ENCODE measurements around the gene PLCB1.

The PLCB1 gene

DNA sequence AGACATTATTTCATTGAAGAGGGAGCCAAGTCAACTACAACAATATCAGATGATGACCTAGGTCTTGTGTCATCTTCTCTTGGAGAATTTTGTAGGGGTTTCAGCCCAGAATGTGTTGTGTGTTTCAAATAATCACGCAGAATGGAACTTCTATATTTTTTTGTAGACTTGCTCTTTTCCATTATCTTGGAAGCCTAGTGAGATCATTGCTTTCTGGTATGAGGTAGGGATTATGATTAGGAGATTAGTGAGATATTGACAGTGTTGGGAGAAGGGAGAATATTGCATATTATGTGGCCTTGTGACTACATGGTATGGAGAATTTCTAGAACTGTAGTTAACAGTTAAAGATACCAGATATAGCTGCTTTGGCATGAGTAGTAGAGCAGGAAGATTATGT is 513.3 kb downstream of the PLCB1 start:
- DNase-seq (ENCODE audit: low spot score): no peak
- TF ChIP-seq, protein P1, sequence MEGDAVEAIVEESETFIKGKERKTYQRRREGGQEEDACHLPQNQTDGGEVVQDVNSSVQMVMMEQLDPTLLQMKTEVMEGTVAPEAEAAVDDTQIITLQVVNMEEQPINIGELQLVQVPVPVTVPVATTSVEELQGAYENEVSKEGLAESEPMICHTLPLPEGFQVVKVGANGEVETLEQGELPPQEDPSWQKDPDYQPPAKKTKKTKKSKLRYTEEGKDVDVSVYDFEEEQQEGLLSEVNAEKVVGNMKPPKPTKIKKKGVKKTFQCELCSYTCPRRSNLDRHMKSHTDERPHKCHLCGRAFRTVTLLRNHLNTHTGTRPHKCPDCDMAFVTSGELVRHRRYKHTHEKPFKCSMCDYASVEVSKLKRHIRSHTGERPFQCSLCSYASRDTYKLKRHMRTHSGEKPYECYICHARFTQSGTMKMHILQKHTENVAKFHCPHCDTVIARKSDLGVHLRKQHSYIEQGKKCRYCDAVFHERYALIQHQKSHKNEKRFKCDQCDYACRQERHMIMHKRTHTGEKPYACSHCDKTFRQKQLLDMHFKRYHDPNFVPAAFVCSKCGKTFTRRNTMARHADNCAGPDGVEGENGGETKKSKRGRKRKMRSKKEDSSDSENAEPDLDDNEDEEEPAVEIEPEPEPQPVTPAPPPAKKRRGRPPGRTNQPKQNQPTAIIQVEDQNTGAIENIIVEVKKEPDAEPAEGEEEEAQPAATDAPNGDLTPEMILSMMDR (IDR thresholded peaks at IDR 0.05; ENCODE audit: extremely low read depth, missing control alignments): no peak

DNA sequence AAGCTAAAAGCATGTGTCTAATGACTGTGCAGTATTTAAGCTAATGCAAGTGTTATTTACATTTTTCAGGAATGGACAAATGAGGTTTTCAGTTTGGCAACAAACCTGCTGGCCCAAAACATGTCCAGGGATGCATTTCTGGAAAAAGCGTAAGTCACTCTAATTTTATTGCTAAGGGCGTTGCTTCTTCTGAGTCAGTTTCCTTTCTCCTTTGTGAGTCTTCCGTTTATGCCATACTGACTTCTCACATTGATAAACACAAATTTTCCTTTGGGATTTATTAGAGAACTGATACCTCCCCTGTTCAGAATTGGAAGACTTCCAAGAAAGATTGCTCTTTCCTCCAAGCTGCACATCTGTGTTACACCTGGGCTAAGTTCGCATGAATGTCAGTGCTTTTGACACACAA is 514.0 kb downstream of the PLCB1 start:
- DNase-seq (ENCODE audit: low spot score): no peak
- TF ChIP-seq, protein P1 (IDR thresholded peaks at IDR 0.05; ENCODE audit: extremely low read depth, missing control alignments): no peak

DNA sequence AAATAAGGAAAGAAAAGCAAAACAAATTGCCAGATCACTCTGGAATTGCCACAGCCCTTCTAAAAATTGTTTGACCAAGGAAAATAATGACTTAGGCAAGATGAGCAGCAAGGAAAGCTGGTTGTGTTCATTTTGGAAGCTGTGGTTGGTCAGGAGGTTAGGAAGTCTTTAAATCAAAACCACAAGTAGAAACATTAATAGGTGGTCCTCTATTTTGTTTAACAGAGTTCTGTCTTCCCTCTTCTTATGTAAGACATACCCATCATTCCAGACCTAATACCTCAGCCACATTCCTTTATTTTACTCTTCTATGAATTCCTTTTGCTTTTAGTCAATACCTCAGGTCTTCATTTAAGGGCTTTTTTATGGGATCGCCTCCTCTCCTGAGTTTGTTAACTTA is 514.6 kb downstream of the PLCB1 start:
- no peak for DNase-seq (ENCODE audit: low spot score)
- TF ChIP-seq, protein P1 (IDR thresholded peaks at IDR 0.05; ENCODE audit: extremely low read depth, missing control alignments): no peak

DNA sequence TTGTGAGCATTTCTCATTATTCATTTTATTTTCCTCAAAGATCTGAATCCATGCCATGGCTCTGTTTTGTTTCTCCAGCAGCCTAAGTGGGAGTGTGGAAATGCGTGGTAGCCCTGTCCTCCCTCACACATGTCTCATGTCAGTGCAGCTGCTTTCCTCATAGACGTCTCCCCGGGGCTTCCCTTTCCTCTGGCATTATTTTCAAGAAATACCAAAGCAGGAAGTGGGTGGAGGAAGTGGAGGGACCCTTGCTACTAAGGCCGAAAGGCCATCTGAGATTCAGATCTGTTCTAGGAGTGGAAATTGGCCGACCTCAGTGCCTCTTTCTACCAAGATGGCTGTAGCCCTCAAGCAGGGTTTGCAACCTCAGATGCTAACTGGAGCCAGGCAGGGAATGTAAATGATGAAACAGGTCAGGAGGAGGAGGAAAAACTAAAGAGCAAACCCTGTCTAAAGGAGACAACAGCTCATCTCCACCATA is 515.9 kb downstream of the PLCB1 start:
- TF ChIP-seq, protein P1 (IDR thresholded peaks at IDR 0.05; ENCODE audit: extremely low read depth, missing control alignments): no peak
- no peak for DNase-seq (ENCODE audit: low spot score)

DNA sequence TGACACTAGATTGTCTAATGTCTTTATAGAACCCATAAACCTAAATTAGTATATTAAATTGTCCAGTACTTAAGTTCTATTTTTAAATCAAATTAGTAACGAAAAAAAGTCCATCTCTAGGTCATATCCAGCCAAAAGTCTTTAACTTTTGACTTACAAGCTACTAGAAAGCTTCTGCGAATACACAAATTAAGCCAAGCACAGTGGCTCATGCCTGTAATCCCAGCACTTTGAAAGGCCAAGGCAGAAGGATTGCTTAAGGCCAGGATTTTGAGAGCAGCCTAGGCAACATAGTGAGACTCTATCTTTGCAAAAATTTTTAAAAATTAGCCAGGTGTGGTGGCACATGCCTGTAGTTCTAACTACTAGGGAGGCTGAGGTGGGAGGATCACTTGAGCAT is 516.4 kb downstream of the PLCB1 start:
- DNase-seq (ENCODE audit: low spot score): no peak
- TF ChIP-seq, protein P1 (IDR thresholded peaks at IDR 0.05; ENCODE audit: extremely low read depth, missing control alignments): no peak

DNA sequence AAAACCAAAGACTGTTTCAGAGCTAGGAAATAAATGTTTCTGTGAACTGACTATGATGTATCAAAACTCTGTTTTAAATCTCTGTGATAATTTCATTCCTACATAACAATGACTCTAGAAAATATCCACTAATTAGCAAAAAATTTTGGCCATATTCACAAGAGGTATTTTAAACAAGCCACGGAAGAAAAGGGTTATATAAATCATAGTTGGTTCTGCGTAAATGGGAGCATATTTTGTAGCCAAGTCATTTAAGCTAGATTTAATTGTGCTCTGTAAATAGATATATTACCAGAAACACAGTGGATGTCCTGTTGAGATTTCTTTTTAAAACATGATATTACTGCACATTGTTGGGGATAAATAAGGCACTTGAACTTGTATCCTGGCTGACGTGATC is 520.3 kb downstream of the PLCB1 start:
- TF ChIP-seq, protein P1 (IDR thresholded peaks at IDR 0.05; ENCODE audit: extremely low read depth, missing control alignments): no peak
- DNase-seq (ENCODE audit: low spot score): no peak

DNA sequence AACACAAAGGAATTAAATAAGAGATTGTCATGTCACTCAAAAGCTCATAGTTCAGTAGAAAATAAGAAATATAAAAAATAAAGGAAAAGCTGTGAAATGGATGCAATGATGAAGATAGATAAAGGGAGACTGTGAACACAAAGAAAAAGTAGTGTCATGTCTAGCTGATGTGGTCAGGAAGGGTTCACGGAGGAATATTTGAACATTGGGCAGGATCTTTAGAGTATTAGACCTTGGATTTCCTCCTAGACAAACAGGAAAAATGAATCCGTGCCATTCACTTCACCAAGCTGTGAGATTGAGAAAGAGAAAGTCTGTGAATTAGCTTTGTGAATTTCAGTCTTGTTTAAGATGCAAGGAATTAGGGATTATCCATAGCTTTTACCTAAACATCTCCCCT is 522.4 kb downstream of the PLCB1 start:
- TF ChIP-seq, protein P1 (IDR thresholded peaks at IDR 0.05; ENCODE audit: extremely low read depth, missing control alignments): no peak
- no peak for DNase-seq (ENCODE audit: low spot score)

Data from GM20000 (cell line).